GM13976 (cell line): ENCODE results near the gene OR1L6.

ENCODE experiments used
- DNase-seq: peaks from one replicate; pipeline ENCODE4 v3.0.0; 2012; ENCODE audit warnings: low spot score
- in situ Hi-C: fragments of 300-500 bp; cut with MboI; formaldehyde crosslinking; loops from one replicate; pipeline ENCODE4 v1.12.0; 2022; ENCODE audit warnings: low sequenced_read_pairs, mixed read lengths, inconsistent platforms; ENCODE audit not compliant: unreplicated experiment
- TF ChIP-seq, protein P1 (sequence below): IDR thresholded peaks from 2 replicates; pipeline ENCODE4 v1.5.1; 2012; ENCODE audit warnings: borderline replicate concordance, mild to moderate bottlenecking; ENCODE audit not compliant: insufficient read depth; ENCODE audit errors: extremely low read depth, missing control alignments, control extremely low read depth

Gene OR1L6

DNA sequence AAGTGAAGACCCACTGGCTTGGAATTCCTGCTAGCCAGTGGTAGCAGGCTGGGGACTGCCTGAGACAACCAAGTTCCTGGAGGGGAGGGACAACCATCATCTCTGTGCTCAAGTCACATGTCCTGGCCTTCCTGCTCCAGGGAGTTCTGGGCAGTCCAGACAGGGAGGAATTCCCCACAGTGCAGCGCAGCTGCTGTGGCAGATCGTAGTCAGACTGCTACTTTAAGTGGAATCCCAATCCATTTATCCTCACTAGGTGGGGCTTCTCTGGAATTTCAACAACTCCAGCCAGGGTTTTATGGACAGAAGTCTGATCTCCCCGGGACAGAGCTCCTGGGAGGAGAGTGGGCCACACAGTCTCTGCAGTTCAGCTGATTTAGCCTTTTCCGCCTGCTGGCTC is 25.7 kb downstream of the OR1L6 start:
- TF ChIP-seq, protein P1, sequence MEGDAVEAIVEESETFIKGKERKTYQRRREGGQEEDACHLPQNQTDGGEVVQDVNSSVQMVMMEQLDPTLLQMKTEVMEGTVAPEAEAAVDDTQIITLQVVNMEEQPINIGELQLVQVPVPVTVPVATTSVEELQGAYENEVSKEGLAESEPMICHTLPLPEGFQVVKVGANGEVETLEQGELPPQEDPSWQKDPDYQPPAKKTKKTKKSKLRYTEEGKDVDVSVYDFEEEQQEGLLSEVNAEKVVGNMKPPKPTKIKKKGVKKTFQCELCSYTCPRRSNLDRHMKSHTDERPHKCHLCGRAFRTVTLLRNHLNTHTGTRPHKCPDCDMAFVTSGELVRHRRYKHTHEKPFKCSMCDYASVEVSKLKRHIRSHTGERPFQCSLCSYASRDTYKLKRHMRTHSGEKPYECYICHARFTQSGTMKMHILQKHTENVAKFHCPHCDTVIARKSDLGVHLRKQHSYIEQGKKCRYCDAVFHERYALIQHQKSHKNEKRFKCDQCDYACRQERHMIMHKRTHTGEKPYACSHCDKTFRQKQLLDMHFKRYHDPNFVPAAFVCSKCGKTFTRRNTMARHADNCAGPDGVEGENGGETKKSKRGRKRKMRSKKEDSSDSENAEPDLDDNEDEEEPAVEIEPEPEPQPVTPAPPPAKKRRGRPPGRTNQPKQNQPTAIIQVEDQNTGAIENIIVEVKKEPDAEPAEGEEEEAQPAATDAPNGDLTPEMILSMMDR: no peak
- in situ Hi-C loops: no loop called here
- DNase-seq: no peak

DNA sequence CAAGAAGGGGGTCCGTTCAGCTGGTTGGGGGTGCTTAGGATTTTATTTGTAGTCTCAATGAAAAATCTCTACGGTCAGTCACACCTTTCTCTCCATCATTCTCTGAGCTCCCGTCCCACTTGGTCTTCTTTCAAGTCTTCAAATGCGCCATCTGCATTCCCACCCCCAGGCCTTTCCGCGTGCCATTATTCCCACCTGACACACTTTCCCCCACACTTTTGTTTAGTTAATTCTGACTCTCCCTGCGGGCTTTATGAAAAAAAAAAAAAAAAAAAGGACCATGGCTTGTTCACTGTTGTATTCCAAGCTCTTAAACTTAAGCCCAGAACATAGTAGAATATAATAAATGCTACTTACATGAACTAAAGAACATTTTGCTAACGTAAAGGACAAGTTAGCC is 34.9 kb downstream of the OR1L6 start:
- in situ Hi-C loops: no loop called here
- TF ChIP-seq, protein P1: no peak
- no peak for DNase-seq

DNA sequence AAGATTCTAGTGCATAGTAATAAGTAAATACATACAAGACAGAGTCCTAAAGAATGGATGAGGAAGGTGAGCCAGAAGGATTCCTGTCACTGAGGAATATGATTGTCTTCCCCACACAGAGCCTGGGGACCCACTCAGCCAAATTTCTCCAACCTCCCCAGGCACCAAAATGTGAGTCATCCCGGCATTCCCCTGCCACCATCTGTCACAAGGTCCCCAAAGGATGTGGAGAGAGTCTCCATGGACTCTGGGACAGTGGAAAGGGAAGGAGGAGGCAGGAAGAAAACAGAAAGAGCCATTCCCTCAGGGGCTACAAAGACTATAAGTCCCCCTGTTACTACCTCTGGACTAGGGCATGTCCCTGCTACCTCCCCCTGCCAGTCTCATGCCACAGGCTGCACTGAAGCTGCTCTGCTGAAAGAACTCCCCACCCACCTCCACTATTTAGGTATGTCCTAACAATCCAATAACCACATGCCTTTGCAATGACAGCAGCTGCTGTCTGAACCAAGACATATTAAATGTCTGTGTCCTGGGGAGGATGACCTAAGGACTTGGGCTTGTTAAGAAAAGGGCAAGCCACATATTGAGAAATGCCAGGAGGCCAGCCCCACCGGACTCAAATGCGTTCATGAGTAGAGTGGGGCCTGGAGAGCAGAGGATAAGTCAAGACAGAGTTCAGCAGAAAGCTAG is 36.0 kb downstream of the OR1L6 start:
- TF ChIP-seq, protein P1: no peak
- in situ Hi-C loops: no loop called here
- no peak for DNase-seq

DNA sequence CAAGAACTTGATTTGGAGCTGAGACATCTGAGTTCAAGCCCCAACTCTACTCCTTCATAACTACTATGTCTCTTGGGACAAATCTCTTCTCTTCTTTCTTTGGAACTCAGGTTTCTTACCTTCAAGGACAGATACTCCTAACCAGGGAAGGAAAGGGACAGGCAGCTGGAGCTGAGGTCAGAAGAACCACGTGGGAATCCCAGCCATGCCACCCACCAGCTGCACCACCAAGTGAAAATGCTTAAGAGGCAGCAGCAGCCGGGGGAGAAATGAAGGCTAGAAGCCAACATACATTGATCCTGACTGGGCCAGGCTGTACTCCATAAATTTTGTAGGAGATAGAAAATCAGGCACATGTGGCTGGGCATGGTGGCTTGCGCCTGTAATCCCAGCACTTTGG is 37.1 kb downstream of the OR1L6 start:
- in situ Hi-C loops: no loop called here
- no peak for DNase-seq
- TF ChIP-seq, protein P1: no peak

DNA sequence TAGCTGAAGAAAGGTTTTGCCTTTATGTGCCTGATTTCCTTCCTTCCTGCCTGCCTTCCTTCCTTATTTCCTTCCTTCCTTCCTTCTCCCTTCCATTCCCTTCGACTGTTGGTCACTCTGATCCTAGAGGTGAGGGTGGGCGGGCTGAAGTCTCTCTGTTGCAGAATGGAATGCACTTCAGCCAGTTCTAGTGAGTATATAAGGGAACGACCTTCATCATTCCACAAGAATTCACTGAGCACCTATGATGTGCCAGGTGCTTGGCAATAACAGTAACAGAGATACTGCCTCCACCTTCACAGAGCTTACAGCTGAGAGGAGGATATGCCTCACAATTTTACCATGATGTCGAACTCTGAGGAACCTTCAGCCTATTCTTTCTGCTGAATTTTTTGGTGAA is 37.9 kb downstream of the OR1L6 start:
- DNase-seq: no peak
- TF ChIP-seq, protein P1: no peak
- in situ Hi-C loops: no loop called here

DNA sequence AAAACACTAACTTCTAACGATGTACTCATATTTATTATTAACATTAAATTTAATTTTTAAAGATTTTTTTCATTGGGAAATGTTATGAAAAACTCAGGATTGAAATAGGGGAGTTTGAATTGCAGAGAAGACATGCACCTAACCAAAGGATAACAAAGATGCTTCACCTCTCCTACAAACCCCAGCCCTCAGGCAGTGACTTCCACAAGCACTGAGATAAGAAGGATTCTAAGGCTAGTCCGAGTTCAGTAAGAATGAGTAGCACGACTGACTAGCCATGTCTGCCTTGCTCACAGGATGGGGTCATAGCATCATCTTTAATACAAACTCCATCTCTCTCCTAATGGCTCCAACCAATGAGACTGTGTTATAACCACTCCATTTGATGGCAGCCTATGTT is 39.6 kb downstream of the OR1L6 start:
- in situ Hi-C loops: no loop called here
- DNase-seq: no peak
- TF ChIP-seq, protein P1: no peak
